Fibroblast of pulmonary artery (primary cell): ENCODE data around the gene NSDHL.

Experiments used
- DNase-seq: peaks from one replicate; pipeline ENCODE4 v3.0.0-alpha.2; 2010; ENCODE audit warnings: low read depth
- H3K4me3 ChIP-seq: replicated peaks from 2 replicates; pipeline ENCODE4 v1.5.1; 2011; ENCODE audit warnings: low read depth, mild to moderate bottlenecking, control low read depth, low read length, moderate library complexity
- TF ChIP-seq, protein P1 (sequence below): IDR thresholded peaks from 2 replicates; pipeline ENCODE4 v1.5.1; 2011; ENCODE audit warnings: mild to moderate bottlenecking, control low read depth, low read length, inconsistent platforms; ENCODE audit errors: missing control alignments

Gene NSDHL

DNA sequence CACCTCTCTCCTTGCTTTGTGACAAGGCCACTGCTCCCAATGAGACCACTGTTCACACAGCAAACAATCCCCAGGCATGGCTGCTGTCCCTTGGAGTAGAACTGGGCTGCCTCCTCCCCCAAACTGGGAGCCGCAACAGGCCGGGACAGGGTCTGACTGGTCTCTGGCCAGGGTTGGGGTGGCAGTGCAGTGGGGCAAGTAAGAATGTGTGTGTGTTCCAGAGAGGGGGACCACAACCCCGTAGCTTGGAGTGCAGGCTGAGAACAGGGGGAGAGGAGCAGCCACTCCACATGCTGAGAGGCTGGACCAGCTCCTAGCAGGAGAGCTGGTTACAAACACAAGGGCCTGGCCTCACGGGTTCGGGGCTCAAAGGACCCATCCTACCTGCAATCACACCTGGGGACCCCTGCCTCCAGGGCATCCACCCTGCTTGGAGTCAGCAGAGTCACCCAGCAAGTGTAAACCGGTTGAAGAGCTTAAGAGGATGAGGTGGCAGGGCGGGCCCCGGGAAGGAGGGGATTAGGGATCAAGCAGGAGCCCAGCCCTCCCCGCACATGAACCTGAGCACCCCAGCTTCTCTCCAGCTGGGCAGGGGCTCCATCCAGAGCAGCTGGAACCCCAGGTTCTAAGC, 63.2 kb downstream of the NSDHL start:
- TF ChIP-seq, protein P1, sequence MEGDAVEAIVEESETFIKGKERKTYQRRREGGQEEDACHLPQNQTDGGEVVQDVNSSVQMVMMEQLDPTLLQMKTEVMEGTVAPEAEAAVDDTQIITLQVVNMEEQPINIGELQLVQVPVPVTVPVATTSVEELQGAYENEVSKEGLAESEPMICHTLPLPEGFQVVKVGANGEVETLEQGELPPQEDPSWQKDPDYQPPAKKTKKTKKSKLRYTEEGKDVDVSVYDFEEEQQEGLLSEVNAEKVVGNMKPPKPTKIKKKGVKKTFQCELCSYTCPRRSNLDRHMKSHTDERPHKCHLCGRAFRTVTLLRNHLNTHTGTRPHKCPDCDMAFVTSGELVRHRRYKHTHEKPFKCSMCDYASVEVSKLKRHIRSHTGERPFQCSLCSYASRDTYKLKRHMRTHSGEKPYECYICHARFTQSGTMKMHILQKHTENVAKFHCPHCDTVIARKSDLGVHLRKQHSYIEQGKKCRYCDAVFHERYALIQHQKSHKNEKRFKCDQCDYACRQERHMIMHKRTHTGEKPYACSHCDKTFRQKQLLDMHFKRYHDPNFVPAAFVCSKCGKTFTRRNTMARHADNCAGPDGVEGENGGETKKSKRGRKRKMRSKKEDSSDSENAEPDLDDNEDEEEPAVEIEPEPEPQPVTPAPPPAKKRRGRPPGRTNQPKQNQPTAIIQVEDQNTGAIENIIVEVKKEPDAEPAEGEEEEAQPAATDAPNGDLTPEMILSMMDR, result no peak
- H3K4me3 ChIP-seq, result no peak overlapping the region
- DNase-seq, result no peak

DNA sequence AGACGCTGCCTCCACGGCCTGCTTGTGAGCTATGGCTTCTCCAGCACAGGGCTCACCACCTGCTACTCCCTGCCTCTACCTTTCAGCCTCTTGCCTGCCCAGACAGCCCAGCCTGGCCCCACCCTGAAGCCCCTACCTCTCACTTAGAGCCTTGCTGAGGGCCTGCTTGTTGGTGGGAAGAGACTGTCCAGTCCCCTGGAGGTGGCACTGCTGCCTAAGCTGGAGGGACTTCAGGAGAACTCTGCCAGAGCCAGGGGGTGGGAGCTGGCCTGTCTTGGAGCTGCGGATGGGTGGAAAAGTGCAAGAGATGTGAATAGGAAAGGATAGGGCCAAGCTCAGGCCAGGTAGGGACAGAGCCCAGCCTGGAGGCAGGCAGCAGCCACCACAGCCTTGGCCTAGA, 64.3 kb downstream of the NSDHL start:
- TF ChIP-seq, protein P1, result no peak
- DNase-seq, result no peak
- no peak overlapping the region for H3K4me3 ChIP-seq

DNA sequence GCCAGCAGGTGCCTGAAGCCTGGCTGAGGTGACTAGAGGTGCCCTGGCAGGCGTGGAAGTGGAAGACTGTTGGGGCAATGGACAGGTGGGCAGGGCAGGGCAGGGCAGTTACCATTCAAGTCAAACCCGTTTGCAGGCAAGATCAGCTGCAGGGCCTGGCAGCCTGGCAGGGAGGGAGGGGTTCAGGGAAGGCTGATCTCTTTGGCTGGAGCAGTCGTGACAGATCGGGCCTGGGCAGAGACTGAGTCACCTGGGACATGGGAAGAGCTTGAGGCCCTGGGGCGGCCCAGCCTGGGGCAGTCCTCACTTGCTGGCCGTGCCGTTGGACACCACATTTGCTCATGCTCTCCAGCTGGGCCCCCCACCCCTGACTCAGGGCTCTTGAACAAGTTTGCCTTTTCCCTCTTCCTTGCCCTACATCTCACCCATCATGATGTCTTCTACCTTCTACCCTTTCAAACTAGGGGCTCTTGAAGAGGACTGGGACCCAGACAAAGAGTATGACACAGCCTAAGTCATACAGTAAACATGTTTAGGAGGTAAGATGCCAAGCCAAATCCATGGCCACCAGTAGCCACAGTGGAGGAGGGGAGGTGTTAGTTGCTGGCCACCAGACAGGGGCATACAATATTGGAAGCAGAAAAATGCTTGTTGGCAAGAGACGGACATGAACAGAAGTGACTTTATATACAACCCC, 65.0 kb downstream of the NSDHL start:
- no peak overlapping the region for H3K4me3 ChIP-seq
- TF ChIP-seq, protein P1, result no peak
- no peak for DNase-seq

DNA sequence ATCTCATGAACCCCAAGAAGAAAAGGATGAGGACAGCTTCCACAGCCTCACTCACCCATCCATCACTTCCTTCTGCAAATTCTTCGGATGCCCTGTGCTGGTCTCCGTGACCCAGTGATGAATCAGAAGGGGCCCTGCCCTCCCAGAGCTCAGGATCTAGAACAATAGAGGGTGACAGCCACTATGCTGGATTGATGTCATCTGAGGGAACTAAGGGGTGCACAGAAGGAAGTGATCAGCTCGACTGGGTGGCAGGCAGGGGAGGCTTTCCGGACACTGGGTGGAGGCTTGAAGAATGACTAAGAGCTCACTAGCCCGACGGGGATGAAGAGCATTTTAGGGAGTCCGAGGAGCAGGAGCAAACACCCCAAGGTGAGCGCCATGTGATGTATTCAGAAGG, 65.6 kb downstream of the NSDHL start:
- TF ChIP-seq, protein P1, result no peak
- peak; percentile 13 for DNase-seq
- H3K4me3 ChIP-seq, result no peak overlapping the region

DNA sequence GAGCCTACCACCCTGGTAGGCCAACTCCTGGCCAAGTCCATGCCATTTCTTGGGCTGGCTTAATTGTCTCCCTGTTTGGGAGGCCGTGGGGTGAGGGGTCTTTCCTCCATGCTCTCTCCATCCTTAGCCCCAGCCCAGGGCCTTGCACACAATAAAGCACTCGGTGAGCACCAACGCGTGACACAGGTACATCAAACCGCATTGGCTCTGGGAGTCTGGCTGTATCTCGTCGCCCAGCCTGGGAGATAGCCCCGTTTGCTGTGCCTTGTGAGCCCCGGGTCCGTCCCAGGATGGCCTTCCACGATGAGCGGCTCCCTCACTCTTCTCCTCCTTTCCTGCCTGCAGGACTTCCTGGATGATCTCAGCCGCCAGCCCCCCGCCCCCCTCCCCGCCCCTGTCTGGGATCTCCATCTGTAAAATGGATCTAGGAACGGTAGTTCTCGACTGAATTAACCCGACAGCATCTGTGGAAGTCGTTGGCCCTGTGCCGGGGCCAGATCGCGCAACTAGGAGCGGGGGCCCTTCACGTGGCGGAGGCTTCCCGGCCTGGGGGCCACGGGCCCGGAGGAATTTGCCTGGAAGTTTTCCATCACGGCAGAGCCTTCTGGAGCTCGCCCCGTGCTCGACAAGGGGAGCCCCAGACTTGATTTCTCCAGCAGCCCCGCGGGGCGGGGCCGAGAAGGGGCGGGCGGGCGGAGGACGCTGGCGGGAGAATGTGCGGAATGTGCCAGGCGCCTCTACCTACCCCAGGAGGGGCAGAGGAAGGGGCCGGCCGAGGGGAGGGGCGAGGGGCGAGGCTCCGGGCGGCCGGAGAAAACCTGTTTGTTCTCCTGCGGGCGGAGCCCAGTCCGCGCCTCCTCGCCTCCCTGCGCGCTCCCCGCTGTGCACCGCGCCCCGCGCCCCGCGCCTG, 66.6 kb downstream of the NSDHL start, which contains the start of gene ZNF185:
Gene ZNF185, plus strand, starts transcription at position 846 of the 910 bp plus-strand sequence. CDS start 16,423 bp downstream, outside the sequence.
- TF ChIP-seq, protein P1, result no peak
- H3K4me3 ChIP-seq, result peak within 1 kb of the TSS; percentile 35
- DNase-seq, result peak; percentile 22

DNA sequence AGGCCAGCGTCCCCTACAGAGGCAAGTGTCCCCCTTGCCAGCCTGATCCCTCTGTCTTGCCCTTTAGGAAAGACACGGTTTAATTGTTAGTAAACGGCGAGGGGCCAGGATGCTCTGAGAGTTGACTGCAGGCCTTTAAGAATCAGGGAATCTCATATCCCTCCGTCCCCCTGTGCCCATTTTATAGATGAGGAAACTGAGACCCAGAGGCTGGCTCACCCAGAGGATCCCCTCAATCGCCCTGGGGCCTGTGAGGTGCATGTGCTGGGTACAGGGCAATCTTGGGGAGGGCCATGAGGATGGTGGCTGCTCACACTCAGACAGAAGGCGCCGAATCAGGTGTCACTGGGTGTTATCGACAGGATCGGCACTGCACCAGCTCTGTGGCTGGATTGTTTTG, 67.6 kb downstream of the NSDHL start:
- peak overlapping the region; percentile 35 for H3K4me3 ChIP-seq
- DNase-seq, result no peak
- TF ChIP-seq, protein P1, result no peak
